ENCODE measurements around the gene SPEF2. TPM values are rescaled to one million over a fixed set of nuclear protein-coding genes. Genes with fewer than 3 reads are reported as not detected.

SPEF2 gene
- total RNA-seq, 4 donors from 2014 or later = 1.7 to 10.0 (median 2.2) TPM

GRCh38 chr5:35850967-35851680, 233.5 kb downstream of the SPEF2 start:
- Histone ChIP-seq H3K4me1 (peaks cover 20% of the 10 kb centered on the region), H3K27me3 (no peaks in the 10 kb centered on the region), H3K9me3 (no peaks in the 10 kb centered on the region), H3K27ac (no peak overlapping the region), H3K4me3 (peak overlapping the region; percentile 19), H3K36me3 (no peaks in the 10 kb centered on the region)
- DNase-seq (ENCODE audit: low spot score in 2 of 2) = no peak
- 35% methylated on average over 8 of the region's 8 CpGs for WGBS
- TF ChIP-seq CTCF (IDR thresholded peaks at IDR 0.05) (no peak), POLR2A (IDR thresholded peaks at IDR 0.05) (no peak), EP300 (IDR thresholded peaks at IDR 0.05) (no peak), POLR2AphosphoS5 (IDR thresholded peaks at IDR 0.05) (no peak)

- H3K27ac ChIP-seq = no peak overlapping the region
- no peaks in the 10 kb centered on the region for H3K27me3 ChIP-seq
- H3K9me3 ChIP-seq = no peaks in the 10 kb centered on the region
- DNase-seq (ENCODE audit: low spot score in 2 of 2) = no peak
- TF ChIP-seq EP300 (IDR thresholded peaks at IDR 0.05) (no peak), CTCF (IDR thresholded peaks at IDR 0.05) (no peak), POLR2A (IDR thresholded peaks at IDR 0.05) (no peak), POLR2AphosphoS5 (IDR thresholded peaks at IDR 0.05) (no peak)
- no peaks in the 10 kb centered on the region for H3K36me3 ChIP-seq
- H3K4me3 ChIP-seq = no peak overlapping the region
- 71% methylated on average over 6 of the region's 8 CpGs for WGBS
- H3K4me1 ChIP-seq = peaks cover 20% of the 10 kb centered on the region
Observed at GRCh38 chr5:35852084-35852734, 234.5 kb downstream of the SPEF2 start.

GRCh38 chr5:35852773-35853172, 235.1 kb downstream of the SPEF2 start:
- no peak overlapping the region for H3K4me3 ChIP-seq
- no peak overlapping the region for H3K27ac ChIP-seq
- H3K4me1 ChIP-seq = peaks cover 20% of the 10 kb centered on the region
- TF ChIP-seq POLR2A (IDR thresholded peaks at IDR 0.05) (no peak), POLR2AphosphoS5 (IDR thresholded peaks at IDR 0.05) (no peak), EP300 (IDR thresholded peaks at IDR 0.05) (no peak), CTCF (IDR thresholded peaks at IDR 0.05) (no peak)
- no peaks in the 10 kb centered on the region for H3K27me3 ChIP-seq
- H3K9me3 ChIP-seq = no peaks in the 10 kb centered on the region
- DNase-seq (ENCODE audit: low spot score in 2 of 2) = no peak
- no peaks in the 10 kb centered on the region for H3K36me3 ChIP-seq

GRCh38 chr5:35853631-35854030, 236.0 kb downstream of the SPEF2 start:
- Histone ChIP-seq H3K36me3 (no peaks in the 10 kb centered on the region), H3K27ac (peak overlapping the region; percentile 30), H3K4me1 (peaks cover 20% of the 10 kb centered on the region), H3K27me3 (no peaks in the 10 kb centered on the region), H3K4me3 (no peak overlapping the region), H3K9me3 (no peaks in the 10 kb centered on the region)
- no peak for TF ChIP-seq CTCF (IDR thresholded peaks at IDR 0.05)
- no peak for TF ChIP-seq POLR2AphosphoS5 (IDR thresholded peaks at IDR 0.05)
- no peak for TF ChIP-seq POLR2A (IDR thresholded peaks at IDR 0.05)
- no peak for TF ChIP-seq EP300 (IDR thresholded peaks at IDR 0.05)
- WGBS = 62% methylated on average over 3 of the region's 3 CpGs
- DNase-seq (ENCODE audit: low spot score in 2 of 2) = no peak

- Histone ChIP-seq H3K9me3 (no peaks in the 10 kb centered on the region), H3K27me3 (no peaks in the 10 kb centered on the region), H3K4me3 (no peak overlapping the region), H3K27ac (peak overlapping the region; percentile 30), H3K4me1 (peaks cover 20% of the 10 kb centered on the region), H3K36me3 (no peaks in the 10 kb centered on the region)
- DNase-seq (ENCODE audit: low spot score in 2 of 2) = no peak
- TF ChIP-seq EP300 (IDR thresholded peaks at IDR 0.05) (no peak), CTCF (IDR thresholded peaks at IDR 0.05) (no peak), POLR2A (IDR thresholded peaks at IDR 0.05) (no peak), POLR2AphosphoS5 (IDR thresholded peaks at IDR 0.05) (no peak)
- 61% methylated on average over 1 of the region's 1 CpG for WGBS
Observed at GRCh38 chr5:35854248-35854647, 236.6 kb downstream of the SPEF2 start.

Data from suprapubic skin (tissue), 4 donors.